RWPE2 (cell line): ENCODE measurements around the gene RPTN.

ENCODE experiments used
- ATAC-seq: fragments of 200-7000 bp; cut with Tn5 transposase; 3 replicates; pipeline ENCODE4 v1.9.1; 2021; ENCODE audit warnings: low read depth
- DNase-seq: peaks from one replicate; pipeline ENCODE4 v3.0.0-alpha.2; 2020; ENCODE audit warnings: low spot score
- H3K27ac ChIP-seq: fragments of 450-650 bp; 2 replicates; pipeline ENCODE4 v1.5.1; 2017; ENCODE audit warnings: mild to moderate bottlenecking; ENCODE audit not compliant: poor library complexity, severe bottlenecking
- H3K27me3 ChIP-seq: fragments of 250-450 bp; sonication (Bioruptor Pico); 2 replicates; pipeline ENCODE4 v1.5.1; 2021; ENCODE audit warnings: mild to moderate bottlenecking, moderate library complexity; ENCODE audit not compliant: insufficient read depth, poor library complexity, severe bottlenecking
- H3K36me3 ChIP-seq: fragments of 250-450 bp; sonication (Bioruptor Pico); 2 replicates; pipeline ENCODE4 v1.5.1; 2020; ENCODE audit warnings: low read depth, mild to moderate bottlenecking, moderate library complexity
- H3K4me1 ChIP-seq: fragments of 250-450 bp; sonication (Bioruptor Pico); 2 replicates; pipeline ENCODE4 v1.5.1; 2021; ENCODE audit warnings: mild to moderate bottlenecking, moderate library complexity; ENCODE audit not compliant: insufficient read depth, poor library complexity, severe bottlenecking
- H3K4me3 ChIP-seq: fragments of 250-450 bp; sonication (Bioruptor Pico); 2 replicates; pipeline ENCODE4 v1.5.1; 2021; ENCODE audit warnings: mild to moderate bottlenecking, moderate library complexity; ENCODE audit not compliant: severe bottlenecking
- H3K9me3 ChIP-seq: fragments of 250-450 bp; sonication (Bioruptor Pico); 2 replicates; pipeline ENCODE4 v1.5.1; 2021; ENCODE audit warnings: mild to moderate bottlenecking, moderate library complexity; ENCODE audit not compliant: severe bottlenecking
- TF ChIP-seq, protein P1 (sequence below): fragments of 450-650 bp; IDR thresholded peaks from one replicate; pipeline ENCODE4 v1.5.1; 2017; ENCODE audit warnings: mild to moderate bottlenecking, moderate library complexity; ENCODE audit not compliant: poor library complexity, severe bottlenecking

RPTN gene

DNA sequence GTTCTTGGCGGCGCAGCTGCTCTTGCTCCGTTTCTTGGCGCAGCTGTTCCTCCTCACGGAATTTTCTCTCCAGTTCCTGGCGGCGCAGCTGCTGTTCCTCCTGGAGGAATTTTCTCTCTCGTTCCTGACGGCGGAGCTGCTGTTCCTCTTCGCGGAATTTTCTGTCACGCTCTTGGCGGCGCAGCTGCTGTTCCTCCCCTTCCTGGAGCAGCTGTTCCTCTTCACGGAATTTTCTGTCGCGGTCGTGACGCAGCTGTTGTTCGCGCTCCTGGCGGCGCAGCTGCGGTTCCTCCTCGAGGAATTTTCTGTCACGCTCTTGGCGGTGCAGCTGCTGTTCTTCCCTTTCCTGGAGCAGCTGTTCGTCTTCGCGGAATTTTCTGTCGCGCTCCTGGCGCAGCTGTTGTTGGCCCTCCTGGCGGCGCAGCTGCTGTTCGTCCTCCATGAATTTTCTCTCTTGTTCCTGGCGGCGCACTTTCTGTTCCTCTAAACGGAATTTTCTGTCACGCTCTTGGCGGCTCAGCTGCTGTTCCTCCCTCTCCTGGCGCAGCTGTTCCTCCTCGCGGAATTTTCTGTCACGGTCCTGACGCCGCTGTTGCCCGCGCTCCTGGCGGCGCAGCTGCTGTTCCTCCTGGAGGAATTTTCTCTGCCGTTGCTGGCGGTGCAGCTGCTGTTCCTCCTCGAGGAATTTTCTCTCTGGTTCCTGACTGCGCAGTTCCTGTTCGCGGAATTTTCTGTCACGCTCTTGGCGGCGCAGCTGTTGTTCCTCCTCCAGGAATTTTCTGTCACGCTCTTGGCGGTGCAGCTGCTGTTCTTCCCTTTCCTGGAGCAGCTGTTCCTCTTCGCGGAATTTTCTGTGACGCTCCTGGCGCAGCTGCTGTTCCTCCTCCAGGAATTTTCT is 50.8 kb downstream of the RPTN start:
- Histone ChIP-seq H3K4me1 (peaks cover 12% of the 10 kb centered on the region), H3K36me3 (no peaks in the 10 kb centered on the region), H3K27ac (no peak overlapping the region), H3K27me3 (peaks cover 92% of the 10 kb centered on the region), H3K9me3 (no peaks in the 10 kb centered on the region), H3K4me3 (peak overlapping the region; percentile 23)
- DNase-seq (peak; percentile 42), ATAC-seq (no peak)
- TF ChIP-seq, protein P1, sequence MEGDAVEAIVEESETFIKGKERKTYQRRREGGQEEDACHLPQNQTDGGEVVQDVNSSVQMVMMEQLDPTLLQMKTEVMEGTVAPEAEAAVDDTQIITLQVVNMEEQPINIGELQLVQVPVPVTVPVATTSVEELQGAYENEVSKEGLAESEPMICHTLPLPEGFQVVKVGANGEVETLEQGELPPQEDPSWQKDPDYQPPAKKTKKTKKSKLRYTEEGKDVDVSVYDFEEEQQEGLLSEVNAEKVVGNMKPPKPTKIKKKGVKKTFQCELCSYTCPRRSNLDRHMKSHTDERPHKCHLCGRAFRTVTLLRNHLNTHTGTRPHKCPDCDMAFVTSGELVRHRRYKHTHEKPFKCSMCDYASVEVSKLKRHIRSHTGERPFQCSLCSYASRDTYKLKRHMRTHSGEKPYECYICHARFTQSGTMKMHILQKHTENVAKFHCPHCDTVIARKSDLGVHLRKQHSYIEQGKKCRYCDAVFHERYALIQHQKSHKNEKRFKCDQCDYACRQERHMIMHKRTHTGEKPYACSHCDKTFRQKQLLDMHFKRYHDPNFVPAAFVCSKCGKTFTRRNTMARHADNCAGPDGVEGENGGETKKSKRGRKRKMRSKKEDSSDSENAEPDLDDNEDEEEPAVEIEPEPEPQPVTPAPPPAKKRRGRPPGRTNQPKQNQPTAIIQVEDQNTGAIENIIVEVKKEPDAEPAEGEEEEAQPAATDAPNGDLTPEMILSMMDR: peak; percentile 20

DNA sequence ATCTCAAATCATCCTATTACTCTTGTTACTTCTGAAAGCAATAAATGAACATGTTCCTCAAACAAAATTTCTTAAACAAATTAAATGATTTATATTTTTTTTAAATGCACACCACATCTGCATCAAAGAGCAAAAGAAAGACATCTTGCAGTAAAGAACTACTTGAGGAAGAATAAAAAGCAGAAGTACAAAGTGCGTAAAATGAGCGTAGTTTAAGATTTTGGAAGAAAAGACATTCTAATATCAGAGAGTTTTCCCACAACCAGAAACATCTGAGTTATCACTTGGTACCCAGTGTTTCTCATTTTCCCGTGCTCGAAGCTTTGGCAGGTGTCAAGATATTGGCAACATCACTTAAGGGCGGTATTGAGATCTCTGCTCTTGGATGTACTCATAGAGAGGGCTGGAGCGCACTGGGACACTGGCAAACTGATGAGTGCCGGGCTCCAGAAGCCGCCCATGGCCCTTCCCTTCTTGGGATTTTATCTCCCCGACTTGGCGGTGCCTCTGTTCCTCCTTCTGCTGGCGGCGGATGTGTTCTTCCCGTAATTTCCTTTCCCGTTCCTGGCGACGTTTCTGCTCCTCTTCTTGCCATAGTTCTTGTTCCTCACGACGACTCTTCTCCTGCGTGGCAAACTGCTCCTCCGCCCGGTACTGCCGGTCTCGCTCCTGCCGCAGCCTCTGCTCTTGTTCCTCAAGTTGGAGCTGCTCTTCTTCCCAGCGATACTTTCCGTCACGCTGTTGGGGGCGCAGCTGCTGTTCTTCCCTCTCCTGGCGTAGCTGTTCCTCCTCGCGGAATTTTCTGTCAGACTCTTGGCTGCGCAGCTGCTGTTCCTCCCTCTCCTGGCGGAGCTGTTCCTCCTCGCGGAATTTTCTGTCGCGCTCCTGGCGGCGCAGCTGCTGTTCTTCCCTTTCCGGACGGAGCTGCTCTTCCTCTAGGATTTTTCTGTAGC is 51.7 kb downstream of the RPTN start:
- ATAC-seq (0 out of 3 replicates have a peak, but pooled peaks have one; percentile 2), DNase-seq (peak; percentile 38)
- Histone ChIP-seq H3K27ac (no peak overlapping the region), H3K4me1 (peaks cover 5% of the 10 kb centered on the region), H3K4me3 (peak overlapping the region; percentile 23), H3K9me3 (no peaks in the 10 kb centered on the region), H3K27me3 (peaks cover 89% of the 10 kb centered on the region), H3K36me3 (no peaks in the 10 kb centered on the region)
- TF ChIP-seq, protein P1: no peak

DNA sequence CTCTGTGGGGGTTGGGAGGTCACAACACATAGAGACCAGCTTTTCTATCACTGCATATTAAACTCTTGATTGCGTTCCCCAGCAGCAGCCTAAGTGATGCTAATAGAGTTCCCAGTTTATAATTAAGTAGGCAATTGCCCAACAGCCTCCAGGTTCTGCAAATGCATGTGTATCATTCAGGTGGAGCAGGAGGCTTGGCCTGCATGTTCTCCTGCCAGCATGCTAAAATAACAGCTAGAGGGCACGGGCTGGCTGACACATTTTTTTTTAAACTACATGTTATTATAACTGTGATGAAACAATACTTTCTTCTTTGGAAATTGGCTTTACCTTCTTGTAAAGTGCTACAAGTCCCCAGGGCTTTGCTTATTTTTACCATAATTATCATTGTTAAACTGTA is 54.2 kb downstream of the RPTN start:
- no peak overlapping the region for H3K27ac ChIP-seq
- H3K36me3 ChIP-seq: no peaks in the 10 kb centered on the region
- H3K27me3 ChIP-seq: peaks cover 74% of the 10 kb centered on the region
- H3K4me1 ChIP-seq: peaks cover 4% of the 10 kb centered on the region
- no peaks in the 10 kb centered on the region for H3K9me3 ChIP-seq
- no peak overlapping the region for H3K4me3 ChIP-seq
- no peak for ATAC-seq
- TF ChIP-seq, protein P1: no peak
- DNase-seq: no peak
